GM23248 (cell line): ENCODE data around the gene PEMT. TPM values are rescaled to one million over a fixed set of nuclear protein-coding genes. Genes with fewer than 3 reads are reported as not detected.
A peak's percentile ranks its signal among the peaks of the same experiment; 100 is the strongest.

Experiments used
- DNase-seq: peaks from one replicate; pipeline ENCODE4 v3.0.0-alpha.2; 2015
- H2AFZ ChIP-seq: fragments of 200-600 bp; sonication (generic); 2 replicates; pipeline ENCODE4 v1.6.1; 2016; ENCODE audit warnings: antibody characterized with exemption
- H3F3A ChIP-seq: fragments of 200-600 bp; sonication (generic); 2 replicates; pipeline ENCODE4 v1.6.1; 2016; ENCODE audit warnings: mild to moderate bottlenecking, antibody characterized with exemption, mixed run types; ENCODE audit not compliant: insufficient read depth
- H3K27ac ChIP-seq: fragments of 200-600 bp; sonication (generic); 2 replicates; pipeline ENCODE4 v1.5.1; 2016; ENCODE audit warnings: mild to moderate bottlenecking
- H3K27me3 ChIP-seq: fragments of 200-600 bp; sonication (generic); replicated peaks from 2 replicates; pipeline ENCODE4 v1.6.1; 2016; ENCODE audit warnings: mild to moderate bottlenecking; ENCODE audit not compliant: insufficient read depth
- H3K36me3 ChIP-seq: fragments of 200-600 bp; sonication (generic); 2 replicates; pipeline ENCODE4 v1.6.1; 2016; ENCODE audit warnings: low read depth, mild to moderate bottlenecking
- H3K4me1 ChIP-seq: fragments of 200-600 bp; sonication (generic); 2 replicates; pipeline ENCODE4 v1.6.1; 2016; ENCODE audit warnings: mild to moderate bottlenecking; ENCODE audit not compliant: insufficient read depth
- H3K4me2 ChIP-seq: fragments of 200-600 bp; sonication (generic); one replicate; pipeline ENCODE4 v1.6.1; 2016; ENCODE audit warnings: mild to moderate bottlenecking; ENCODE audit not compliant: unreplicated experiment
- H3K4me3 ChIP-seq: fragments of 200-600 bp; sonication (generic); 2 replicates; pipeline ENCODE4 v1.5.1; 2016; ENCODE audit warnings: mild to moderate bottlenecking
- H3K79me2 ChIP-seq: fragments of 200-600 bp; sonication (generic); 2 replicates; pipeline ENCODE4 v1.6.1; 2016; ENCODE audit warnings: mild to moderate bottlenecking; ENCODE audit not compliant: insufficient read depth
- H3K9ac ChIP-seq: fragments of 200-600 bp; sonication (generic); 2 replicates; pipeline ENCODE4 v1.6.1; 2016; ENCODE audit warnings: mild to moderate bottlenecking
- H3K9me2 ChIP-seq: fragments of 200-600 bp; sonication (generic); 2 replicates; pipeline ENCODE4 v1.6.1; 2016; ENCODE audit warnings: mixed run types, mild to moderate bottlenecking, moderate library complexity; ENCODE audit not compliant: insufficient read depth
- H3K9me3 ChIP-seq: fragments of 200-600 bp; sonication (generic); one replicate; pipeline ENCODE4 v1.6.1; 2017; ENCODE audit warnings: low read depth
- H4K20me1 ChIP-seq: fragments of 200-600 bp; sonication (generic); 2 replicates; pipeline ENCODE4 v1.6.0; 2016; ENCODE audit not compliant: insufficient read depth
- EZH2 ChIP-seq: fragments of 200-600 bp; sonication (generic); IDR thresholded peaks from 2 replicates; pipeline ENCODE4 v1.6.1; 2018; ENCODE audit warnings: antibody characterized with exemption, mild to moderate bottlenecking; ENCODE audit not compliant: insufficient read depth, poor library complexity, severe bottlenecking
- EZH2phosphoT487 ChIP-seq: fragments of 200-600 bp; sonication (generic); IDR thresholded peaks from 2 replicates; pipeline ENCODE4 v1.6.1; 2018; ENCODE audit warnings: antibody characterized with exemption, moderate library complexity, mild to moderate bottlenecking, low read depth; ENCODE audit not compliant: insufficient read depth
- WGBS, 2 experiments: methylation state at CpG; one replicate each; pipeline ENCODE4 v1.1.6; 2015 to 2017; ENCODE audit warnings: low lambda C conversion rate in 2 of 2, low coverage in 1 of 2; ENCODE audit errors: missing lambda C conversion rate in 2 of 2; 5-methylcytosine and 5-hydroxymethylcytosine counted together
- in situ Hi-C: fragments of 300-500 bp; cut with MboI; formaldehyde crosslinking; loops from 2 replicates; pipeline ENCODE4 v1.15.0; 2020
- polyA plus RNA-seq: library from polyadenylated mRNA; unstranded; fragments of >200 nt; fragmentation: Nextera tagmentation; extraction: Ambion mirVana; gene quantifications from 2 replicates; pipeline ENCODE4 v1.2.1, GENCODE V29; 2016
- total RNA-seq: library from RNA; depleted of rRNA; stranded (reverse); fragments of >200 nt; shearing (Covaris generic); gene quantifications from 2 replicates; pipeline ENCODE4 v1.2.3, GENCODE V29; 2014

Gene PEMT
- total and polyA plus RNA-seq, 2 experiments from 2014 or later: 62.0 to 68.7 TPM

- Histone ChIP-seq H3K36me3 (no peaks in the 10 kb centered on the region), H3K9ac (no peak overlapping the region), H3K9me3 (no peaks in the 10 kb centered on the region), H2AFZ (no peak overlapping the region), H3K4me2 (no peak overlapping the region), H3K27me3 (no peaks in the 10 kb centered on the region), H3K4me3 (no peak overlapping the region), H3K79me2 (no peaks in the 10 kb centered on the region), H3K9me2 (no peaks in the 10 kb centered on the region), H3K27ac (no peak overlapping the region), H3F3A (no peaks in the 10 kb centered on the region), H3K4me1 (peaks cover 8% of the 10 kb centered on the region), H4K20me1 (no peaks in the 10 kb centered on the region)
- in situ Hi-C loops: no loop called here
- DNase-seq: no peak
- TF ChIP-seq EZH2 (no peak), EZH2phosphoT487 (no peak)
- WGBS, 2 experiments: 86 to 95% methylated on average over 7 of the region's 7 CpGs
Measured at GRCh38 chr17:17545984-17546383, 45.5 kb downstream of the PEMT start.

- Histone ChIP-seq H3K9me3 (no peaks in the 10 kb centered on the region), H3K27me3 (no peaks in the 10 kb centered on the region), H3K9me2 (no peaks in the 10 kb centered on the region), H3K79me2 (no peaks in the 10 kb centered on the region), H3K4me2 (no peak overlapping the region), H4K20me1 (no peaks in the 10 kb centered on the region), H2AFZ (no peak overlapping the region), H3K9ac (no peak overlapping the region), H3K4me1 (peaks cover 8% of the 10 kb centered on the region), H3K4me3 (no peak overlapping the region), H3K36me3 (no peaks in the 10 kb centered on the region), H3F3A (no peaks in the 10 kb centered on the region), H3K27ac (no peak overlapping the region)
- in situ Hi-C loops: no loop called here
- TF ChIP-seq EZH2phosphoT487: no peak
- no peak for TF ChIP-seq EZH2
- WGBS, 2 experiments: 60% methylated on average over 20 of the region's 20 CpGs
- peak; percentile 77 for DNase-seq
Measured at GRCh38 chr17:17545031-17545820, 46.3 kb downstream of the PEMT start.

GRCh38 chr17:17542906-17543635, 48.4 kb downstream of the PEMT start:
- WGBS, 2 experiments: 94 to 95% methylated on average over 22 of the region's 22 CpGs
- peaks cover 8% of the 10 kb centered on the region for H3K4me1 ChIP-seq
- in situ Hi-C loops: no loop called here

GRCh38 chr17:17541640-17542001, 49.9 kb downstream of the PEMT start:
- no peak for TF ChIP-seq EZH2
- no peak for TF ChIP-seq EZH2phosphoT487
- Histone ChIP-seq H3K9ac (no peak overlapping the region), H4K20me1 (no peaks in the 10 kb centered on the region), H3K36me3 (no peaks in the 10 kb centered on the region), H3F3A (no peaks in the 10 kb centered on the region), H3K4me2 (no peak overlapping the region), H3K4me3 (no peak overlapping the region), H3K27ac (no peak overlapping the region), H3K79me2 (no peaks in the 10 kb centered on the region), H2AFZ (no peak overlapping the region), H3K9me2 (no peaks in the 10 kb centered on the region), H3K4me1 (peaks cover 8% of the 10 kb centered on the region), H3K27me3 (no peaks in the 10 kb centered on the region), H3K9me3 (no peaks in the 10 kb centered on the region)
- in situ Hi-C loops: no loop called here
- 55 to 66% methylated on average over 5 of the region's 5 CpGs for WGBS, 2 experiments
- DNase-seq: no peak

More at GRCh38 chr17:17542906-17543635, 48.4 kb downstream of the PEMT start:
- H3K4me2 ChIP-seq: no peak overlapping the region
- H3K79me2 ChIP-seq: no peaks in the 10 kb centered on the region
- no peaks in the 10 kb centered on the region for H3K9me2 ChIP-seq
- no peak for DNase-seq
- H3F3A ChIP-seq: no peaks in the 10 kb centered on the region
- H3K27ac ChIP-seq: no peak overlapping the region
- no peaks in the 10 kb centered on the region for H3K36me3 ChIP-seq
- H3K4me3 ChIP-seq: no peak overlapping the region
- H4K20me1 ChIP-seq: no peaks in the 10 kb centered on the region
- no peaks in the 10 kb centered on the region for H3K27me3 ChIP-seq
- no peaks in the 10 kb centered on the region for H3K9me3 ChIP-seq
- no peak for TF ChIP-seq EZH2
- TF ChIP-seq EZH2phosphoT487: no peak
- H3K9ac ChIP-seq: no peak overlapping the region
- H2AFZ ChIP-seq: no peak overlapping the region
